C4-2B (cell line): ENCODE measurements around the gene PRX.

Experiments used
- ZFX ChIP-seq: fragments of 450-650 bp; IDR thresholded peaks from 2 replicates; pipeline ENCODE4 v1.6.1; 2017
- TF ChIP-seq, protein P1 (sequence below): fragments of 450-650 bp; conservative IDR thresholded peaks from 2 replicates; pipeline ENCODE4 v1.5.1; 2017; ENCODE audit warnings: mild to moderate bottlenecking

DNA sequence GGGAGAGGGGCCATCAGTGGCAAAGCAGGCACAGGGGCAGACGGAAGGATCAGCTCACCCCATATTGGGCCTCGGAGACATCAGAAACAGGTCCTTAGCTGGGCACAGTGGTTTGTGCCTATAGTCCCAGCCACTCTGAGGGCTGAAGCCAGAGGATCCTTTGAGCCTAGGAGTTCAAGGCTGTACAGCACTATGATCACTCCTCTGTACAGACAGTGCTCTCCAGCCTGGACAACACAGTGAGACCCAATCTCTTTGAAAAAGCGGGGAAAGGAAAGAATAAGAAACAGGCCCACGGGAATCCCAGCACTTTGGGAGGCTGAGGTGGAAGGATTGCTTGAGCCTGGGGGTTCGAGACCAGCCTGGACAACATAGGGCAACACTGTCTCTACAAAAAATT, 6.6 kb upstream of the PRX start:
- TF ChIP-seq, protein P1, sequence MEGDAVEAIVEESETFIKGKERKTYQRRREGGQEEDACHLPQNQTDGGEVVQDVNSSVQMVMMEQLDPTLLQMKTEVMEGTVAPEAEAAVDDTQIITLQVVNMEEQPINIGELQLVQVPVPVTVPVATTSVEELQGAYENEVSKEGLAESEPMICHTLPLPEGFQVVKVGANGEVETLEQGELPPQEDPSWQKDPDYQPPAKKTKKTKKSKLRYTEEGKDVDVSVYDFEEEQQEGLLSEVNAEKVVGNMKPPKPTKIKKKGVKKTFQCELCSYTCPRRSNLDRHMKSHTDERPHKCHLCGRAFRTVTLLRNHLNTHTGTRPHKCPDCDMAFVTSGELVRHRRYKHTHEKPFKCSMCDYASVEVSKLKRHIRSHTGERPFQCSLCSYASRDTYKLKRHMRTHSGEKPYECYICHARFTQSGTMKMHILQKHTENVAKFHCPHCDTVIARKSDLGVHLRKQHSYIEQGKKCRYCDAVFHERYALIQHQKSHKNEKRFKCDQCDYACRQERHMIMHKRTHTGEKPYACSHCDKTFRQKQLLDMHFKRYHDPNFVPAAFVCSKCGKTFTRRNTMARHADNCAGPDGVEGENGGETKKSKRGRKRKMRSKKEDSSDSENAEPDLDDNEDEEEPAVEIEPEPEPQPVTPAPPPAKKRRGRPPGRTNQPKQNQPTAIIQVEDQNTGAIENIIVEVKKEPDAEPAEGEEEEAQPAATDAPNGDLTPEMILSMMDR = no peak
- no peak for TF ChIP-seq ZFX
